Measurements from ENCODE around the gene MAGEF1. TPM values are rescaled to one million over a fixed set of nuclear protein-coding genes. Genes with fewer than 3 reads are reported as not detected.

The MAGEF1 gene
- total and polyA plus RNA-seq, 2 donors (not counting 3 experiments of a cell fraction or from before 2014, with no cell fraction given), result 7.0 to 14.2 TPM

DNA sequence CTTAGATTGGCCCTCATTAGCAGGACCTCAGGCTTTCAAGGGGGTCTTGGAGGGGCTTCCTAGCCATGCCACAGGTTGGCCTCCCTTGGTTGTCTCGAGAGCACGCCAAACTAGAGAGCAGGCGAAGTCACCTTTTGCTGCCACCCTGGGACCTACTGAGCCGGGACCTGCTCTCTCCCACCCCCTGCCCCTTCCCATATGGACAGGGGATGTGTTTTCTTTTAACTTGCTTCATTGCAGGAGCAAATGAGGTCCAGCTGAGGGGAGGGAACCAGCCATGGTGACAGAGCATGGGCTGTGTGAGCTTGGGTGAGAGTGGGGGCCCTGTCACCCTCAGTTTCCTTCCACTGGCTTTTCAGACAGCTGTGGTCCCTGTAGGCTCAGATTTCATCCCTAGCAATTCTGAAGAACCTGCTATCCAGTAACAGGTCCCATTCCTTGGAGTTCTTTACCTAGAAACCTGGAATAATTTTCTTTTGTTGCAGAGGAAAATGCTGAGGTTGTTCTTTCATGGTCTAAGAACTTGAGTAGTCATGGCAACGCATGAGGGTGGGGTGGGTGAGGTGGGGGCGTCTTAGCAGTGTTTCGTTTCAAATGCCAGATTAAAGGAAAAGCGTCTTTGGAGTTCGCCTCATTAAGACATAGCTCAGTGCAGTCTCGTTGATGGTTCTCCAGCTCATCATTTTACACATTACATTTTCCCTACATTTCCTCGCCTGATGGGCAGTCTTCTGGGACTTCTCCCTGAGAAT lies 20.1 kb upstream of the MAGEF1 start:
- POLR2A ChIA-PET, result no interaction called here
- no TSS peak for BruUV-seq (replicated peaks)
- H3K27me3 ChIP-seq (ENCODE audit: control insufficient read depth in 2 of 2, insufficient read depth in 2 of 2, low read length in 2 of 2), result peaks cover 0 to 3% of the 10 kb centered on the region in 2 experiments
- no peaks in the 10 kb centered on the region for H3K79me2 ChIP-seq (ENCODE audit: control insufficient read depth, insufficient read depth, low read length)
- no peak overlapping the region for H3K9ac ChIP-seq (replicated peaks; ENCODE audit: extremely low read depth, insufficient read depth, low read length)
- no peak overlapping the region for H3K4me2 ChIP-seq (ENCODE audit: insufficient read depth, low read length)
- CTCF ChIA-PET, result interaction anchor here (0.6 to 2.8 kb wide), 5 partner anchors 9 to 797 kb away, joined by 3 to 14 read pairs (median 4); partner anchors contain the start of genes EPHB3 and MAGEF1
- H3K4me1 ChIP-seq (ENCODE audit: control insufficient read depth, extremely low read depth, insufficient read depth, low read length), result no peaks in the 10 kb centered on the region
- no peaks in the 10 kb centered on the region for H3K36me3 ChIP-seq (ENCODE audit: control insufficient read depth in 2 of 2, extremely low read depth in 1 of 2, insufficient read depth in 2 of 2, low read length in 2 of 2)
- no peak overlapping the region for H2AFZ ChIP-seq (ENCODE audit: low read depth, low read length)
- intact Hi-C loops (cut with micrococcal nuclease) (no loop called here), dilution Hi-C loops (cut with MboI; ENCODE audit: extremely low pct_ligation_motif_present, low sequenced_read_pairs) (no loop called here)
- FAIRE-seq (no peak), DNase-seq (ENCODE audit: low read depth, low spot score) (no peak)
- H3K4me3 ChIP-seq (replicated peaks in 1 of 3; ENCODE audit: insufficient read depth in 1 of 3, low read depth in 1 of 3, low read length in 3 of 3), result no peak overlapping the region
- no peaks in the 10 kb centered on the region for H3K9me1 ChIP-seq (replicated peaks; ENCODE audit: control insufficient read depth, extremely low read depth, insufficient read depth, low read length)
- no peaks in the 10 kb centered on the region for H4K20me1 ChIP-seq (replicated peaks; ENCODE audit: control insufficient read depth, extremely low read depth, insufficient read depth, low read length)
- H3K9me3 ChIP-seq (replicated peaks; ENCODE audit: control insufficient read depth, insufficient read depth, low read length), result no peaks in the 10 kb centered on the region
- TF ChIP-seq, protein P1, sequence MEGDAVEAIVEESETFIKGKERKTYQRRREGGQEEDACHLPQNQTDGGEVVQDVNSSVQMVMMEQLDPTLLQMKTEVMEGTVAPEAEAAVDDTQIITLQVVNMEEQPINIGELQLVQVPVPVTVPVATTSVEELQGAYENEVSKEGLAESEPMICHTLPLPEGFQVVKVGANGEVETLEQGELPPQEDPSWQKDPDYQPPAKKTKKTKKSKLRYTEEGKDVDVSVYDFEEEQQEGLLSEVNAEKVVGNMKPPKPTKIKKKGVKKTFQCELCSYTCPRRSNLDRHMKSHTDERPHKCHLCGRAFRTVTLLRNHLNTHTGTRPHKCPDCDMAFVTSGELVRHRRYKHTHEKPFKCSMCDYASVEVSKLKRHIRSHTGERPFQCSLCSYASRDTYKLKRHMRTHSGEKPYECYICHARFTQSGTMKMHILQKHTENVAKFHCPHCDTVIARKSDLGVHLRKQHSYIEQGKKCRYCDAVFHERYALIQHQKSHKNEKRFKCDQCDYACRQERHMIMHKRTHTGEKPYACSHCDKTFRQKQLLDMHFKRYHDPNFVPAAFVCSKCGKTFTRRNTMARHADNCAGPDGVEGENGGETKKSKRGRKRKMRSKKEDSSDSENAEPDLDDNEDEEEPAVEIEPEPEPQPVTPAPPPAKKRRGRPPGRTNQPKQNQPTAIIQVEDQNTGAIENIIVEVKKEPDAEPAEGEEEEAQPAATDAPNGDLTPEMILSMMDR (IDR thresholded peaks at IDR 0.05; ENCODE audit: extremely low read depth in 1 of 2, insufficient read depth in 1 of 2, low read depth in 1 of 2, low read length in 2 of 2), result no peak
- TF ChIP-seq JUN (IDR thresholded peaks at IDR 0.05; ENCODE audit: borderline replicate concordance, insufficient read depth, insufficient read length, low read depth) (no peak), FOS (IDR thresholded peaks at IDR 0.05; ENCODE audit: borderline replicate concordance, insufficient read depth, low read length) (no peak), MYC (IDR thresholded peaks at IDR 0.05; ENCODE audit: low read depth, low read length) (no peak), POLR2A (IDR thresholded peaks at IDR 0.05; ENCODE audit: low read depth, low read length) (no peak), GATA2 (IDR thresholded peaks at IDR 0.05; ENCODE audit: insufficient read depth, insufficient read length, low read depth, low read length) (no peak), POLR2AphosphoS5 (IDR thresholded peaks at IDR 0.05; ENCODE audit: insufficient read depth, low read depth, low read length) (no peak), EZH2 (IDR thresholded peaks at IDR 0.05; ENCODE audit: borderline replicate concordance, low read depth, low read length, severe bottlenecking) (no peak)
- TF ChIP-seq, protein P2, sequence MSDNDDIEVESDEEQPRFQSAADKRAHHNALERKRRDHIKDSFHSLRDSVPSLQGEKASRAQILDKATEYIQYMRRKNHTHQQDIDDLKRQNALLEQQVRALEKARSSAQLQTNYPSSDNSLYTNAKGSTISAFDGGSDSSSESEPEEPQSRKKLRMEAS (IDR thresholded peaks at IDR 0.05; ENCODE audit: insufficient read depth, insufficient read length), result no peak
- H3K27ac ChIP-seq (ENCODE audit: insufficient read depth, low read depth, low read length), result no peak overlapping the region

Measured in endothelial cell of umbilical vein (primary cell).